ENCODE results near the gene RMC1. TPM values are rescaled to one million over a fixed set of nuclear protein-coding genes. Genes with fewer than 3 reads are reported as not detected.
A peak's percentile ranks its signal among the peaks of the same experiment; 100 is the strongest.
"Not testable (repeated sequence)": the region's sequence is repeated elsewhere in the genome, so short reads cannot be mapped to it uniquely, and the experiment has no call there.

Gene RMC1
- total and polyA plus RNA-seq, 3 donors from 2014 or later = 33.5 to 51.5 (median 44.2) TPM

DNA sequence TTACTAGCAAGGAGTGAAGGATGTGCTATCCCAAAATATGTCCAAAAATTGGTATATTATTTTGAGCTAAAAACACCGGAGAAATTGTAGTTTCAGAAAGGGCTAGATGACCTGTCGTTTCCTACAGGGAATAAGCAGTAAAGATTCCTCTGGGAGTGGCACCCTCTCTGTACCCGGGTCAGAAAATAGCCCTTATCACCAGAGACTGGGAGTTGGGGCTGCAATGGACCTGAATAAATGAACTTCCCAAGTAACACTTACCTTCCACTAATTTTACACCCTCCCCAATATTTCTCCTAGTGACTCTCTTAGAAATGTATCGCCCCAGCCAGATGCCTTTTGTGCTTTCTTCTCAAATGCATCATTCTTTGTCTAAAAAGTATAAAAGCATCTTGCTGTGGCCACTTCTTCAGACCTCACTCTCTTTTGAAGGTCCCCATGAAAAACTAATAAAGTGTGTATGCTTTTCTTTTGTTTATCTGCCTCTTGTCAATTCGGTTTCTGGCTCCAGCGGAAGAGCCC is 734 bp upstream of the RMC1 start:
- intact Hi-C loops (cut with DNase I; ENCODE audit: low total_unique reads) = loop anchor here (5.0 kb wide), 1 partner anchor 85 kb away; the partner anchor contains the start of gene NPC1
- Histone ChIP-seq H3K9me3 (no peaks in the 10 kb centered on the region), H3K27ac (peak overlapping the region; percentile 91 to 92), H3K27me3 (no peaks in the 10 kb centered on the region), H3K4me1 (peaks cover 15% of the 10 kb centered on the region), H3K4me3 (peak overlapping the region; percentile 94 to 95), H3K36me3 (ENCODE audit: low read depth, missing control alignments) (no peaks in the 10 kb centered on the region)
- TF ChIP-seq, protein P1, sequence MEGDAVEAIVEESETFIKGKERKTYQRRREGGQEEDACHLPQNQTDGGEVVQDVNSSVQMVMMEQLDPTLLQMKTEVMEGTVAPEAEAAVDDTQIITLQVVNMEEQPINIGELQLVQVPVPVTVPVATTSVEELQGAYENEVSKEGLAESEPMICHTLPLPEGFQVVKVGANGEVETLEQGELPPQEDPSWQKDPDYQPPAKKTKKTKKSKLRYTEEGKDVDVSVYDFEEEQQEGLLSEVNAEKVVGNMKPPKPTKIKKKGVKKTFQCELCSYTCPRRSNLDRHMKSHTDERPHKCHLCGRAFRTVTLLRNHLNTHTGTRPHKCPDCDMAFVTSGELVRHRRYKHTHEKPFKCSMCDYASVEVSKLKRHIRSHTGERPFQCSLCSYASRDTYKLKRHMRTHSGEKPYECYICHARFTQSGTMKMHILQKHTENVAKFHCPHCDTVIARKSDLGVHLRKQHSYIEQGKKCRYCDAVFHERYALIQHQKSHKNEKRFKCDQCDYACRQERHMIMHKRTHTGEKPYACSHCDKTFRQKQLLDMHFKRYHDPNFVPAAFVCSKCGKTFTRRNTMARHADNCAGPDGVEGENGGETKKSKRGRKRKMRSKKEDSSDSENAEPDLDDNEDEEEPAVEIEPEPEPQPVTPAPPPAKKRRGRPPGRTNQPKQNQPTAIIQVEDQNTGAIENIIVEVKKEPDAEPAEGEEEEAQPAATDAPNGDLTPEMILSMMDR (IDR thresholded peaks at IDR 0.05) = no peak
- no peak for TF ChIP-seq POLR2A (IDR thresholded peaks at IDR 0.05)
- WGBS, 2 donors = 11 to 13% methylated on average over 6 of the region's 6 CpGs
- no peak for DNase-seq

GRCh38 chr18:23503963-23504344 is 643 bp downstream of the RMC1 start:
- intact Hi-C loops (cut with DNase I; ENCODE audit: low total_unique reads) = loop anchor here (5.0 kb wide), 1 partner anchor 83 kb away; the partner anchor contains the start of gene NPC1
- peaks cover 15% of the 10 kb centered on the region for H3K4me1 ChIP-seq
- 1 to 2% methylated on average over 21 of the region's 21 CpGs for WGBS, 2 donors

DNA sequence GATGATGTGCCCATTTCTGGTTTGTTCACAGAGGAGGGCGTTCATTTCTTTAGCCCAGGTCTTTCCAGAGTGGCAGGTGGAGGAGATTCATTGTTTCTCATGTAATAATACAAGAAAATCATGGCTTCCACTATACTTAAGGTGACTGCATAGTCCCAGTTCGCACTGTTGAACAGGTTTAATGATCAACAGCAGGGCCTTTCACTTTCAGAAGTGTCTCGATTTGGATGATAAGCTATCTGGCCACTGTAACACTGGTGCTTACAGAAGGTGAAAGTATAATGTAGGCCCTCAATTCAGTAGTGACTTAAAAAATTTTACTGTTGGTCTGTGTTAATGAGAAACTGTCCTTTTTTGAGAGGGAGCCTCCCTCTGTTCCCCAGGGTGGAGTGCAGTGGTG is 1.4 kb downstream of the RMC1 start:
- H3K9me3 ChIP-seq = no peaks in the 10 kb centered on the region
- H3K27ac ChIP-seq = no peak overlapping the region
- TF ChIP-seq, protein P1 (IDR thresholded peaks at IDR 0.05) = no peak
- no peak for TF ChIP-seq POLR2A (IDR thresholded peaks at IDR 0.05)
- intact Hi-C loops (cut with DNase I; ENCODE audit: low total_unique reads) = loop anchor here (5.0 kb wide), 1 partner anchor 83 kb away; the partner anchor contains the start of gene NPC1
- DNase-seq = no peak
- no peak overlapping the region for H3K4me3 ChIP-seq
- 64% methylated on average over 3 of the region's 3 CpGs for WGBS, 2 donors
- no peaks in the 10 kb centered on the region for H3K36me3 ChIP-seq (ENCODE audit: low read depth, missing control alignments)
- H3K4me1 ChIP-seq = peaks cover 15% of the 10 kb centered on the region
- H3K27me3 ChIP-seq = no peaks in the 10 kb centered on the region

More at GRCh38 chr18:23503963-23504344, 643 bp downstream of the RMC1 start:
- H3K9me3 ChIP-seq = no peaks in the 10 kb centered on the region
- no peak for DNase-seq
- H3K36me3 ChIP-seq (ENCODE audit: low read depth, missing control alignments) = no peaks in the 10 kb centered on the region
- H3K27me3 ChIP-seq = no peaks in the 10 kb centered on the region
- peak overlapping the region; percentile 94 to 95 for H3K4me3 ChIP-seq
- H3K27ac ChIP-seq = peak overlapping the region; percentile 72 to 91
- TF ChIP-seq POLR2A (IDR thresholded peaks at IDR 0.05) = no peak
- TF ChIP-seq, protein P1 (IDR thresholded peaks at IDR 0.05) = no peak

DNA sequence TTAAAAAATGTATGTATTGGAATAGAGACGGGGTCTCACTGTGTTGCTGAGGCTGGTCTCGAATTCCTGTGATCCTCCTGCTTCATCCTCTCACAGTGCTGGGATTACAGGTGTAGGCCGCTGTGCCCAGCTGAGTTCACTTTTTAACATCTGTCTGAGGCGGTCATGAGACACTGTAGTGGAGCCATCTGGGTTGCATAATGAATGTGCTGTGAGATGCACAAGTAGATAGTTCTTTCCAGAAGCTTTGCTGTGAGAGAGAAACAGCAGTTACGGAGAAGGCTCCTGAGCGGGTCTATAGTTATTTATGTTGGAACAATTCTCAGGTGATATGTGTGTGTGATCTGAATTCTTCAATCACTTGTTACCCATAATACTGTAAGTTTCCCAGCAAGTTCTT is 3.1 kb downstream of the RMC1 start:
- intact Hi-C loops (cut with DNase I; ENCODE audit: low total_unique reads) = no loop called here
- no peak overlapping the region for H3K4me3 ChIP-seq
- H3K27ac ChIP-seq = no peak overlapping the region
- H3K9me3 ChIP-seq = no peaks in the 10 kb centered on the region
- TF ChIP-seq POLR2A (IDR thresholded peaks at IDR 0.05) = no peak
- no peak for DNase-seq
- H3K27me3 ChIP-seq = no peaks in the 10 kb centered on the region
- H3K36me3 ChIP-seq (ENCODE audit: low read depth, missing control alignments) = no peaks in the 10 kb centered on the region
- H3K4me1 ChIP-seq = peaks cover 15% of the 10 kb centered on the region
- 81 to 91% methylated on average over 6 of the region's 6 CpGs for WGBS, 2 donors

- H3K4me3 ChIP-seq; H3K36me3 ChIP-seq (ENCODE audit: low read depth, missing control alignments); H3K4me1 ChIP-seq; DNase-seq; H3K27ac ChIP-seq; H3K9me3 ChIP-seq; intact Hi-C loops (cut with DNase I; ENCODE audit: low total_unique reads); H3K27me3 ChIP-seq: not testable (repeated sequence)
- WGBS, 2 donors = 88 to 89% methylated on average over 2 of the region's 2 CpGs
Observed at GRCh38 chr18:23510923-23511322, 7.6 kb downstream of the RMC1 start.

GRCh38 chr18:23512216-23512615 is 8.9 kb downstream of the RMC1 start:
- H3K27ac ChIP-seq = peak overlapping the region in 1 of 2 donors; percentile 50
- WGBS, 2 donors = 74 to 84% methylated on average over 7 of the region's 7 CpGs
- H3K36me3 ChIP-seq (ENCODE audit: low read depth, missing control alignments); DNase-seq; H3K9me3 ChIP-seq; H3K27me3 ChIP-seq; H3K4me3 ChIP-seq; H3K4me1 ChIP-seq; intact Hi-C loops (cut with DNase I; ENCODE audit: low total_unique reads): not testable (repeated sequence)

Data from testis (tissue), 3 donors.